Sigmoid colon (tissue), 7 donors: ENCODE results near the gene GRB2. TPM values are rescaled to one million over a fixed set of nuclear protein-coding genes. Genes with fewer than 3 reads are reported as not detected.
A peak's percentile ranks its signal among the peaks of the same experiment; 100 is the strongest.

Experiments
- DNase-seq: peaks from one replicate; pipeline ENCODE4 v3.0.0-alpha.2; 2019
- H3K27ac ChIP-seq, 4 donors: fragments of 200-600 bp; sonication (generic); one replicate each; pipeline ENCODE4 v1.5.1; 2016 to 2019; ENCODE audit warnings: mild to moderate bottlenecking in 1 of 4
- H3K27me3 ChIP-seq, 3 donors: fragments of 200-600 bp; sonication (generic); one replicate each; pipeline ENCODE4 v1.5.1; 2019; ENCODE audit warnings: mild to moderate bottlenecking in 1 of 3
- H3K36me3 ChIP-seq, 4 donors: fragments of 200-600 bp; sonication (generic); one replicate each; pipeline ENCODE4 v1.5.1; 2016 to 2019
- H3K4me1 ChIP-seq, 4 donors: fragments of 200-600 bp; sonication (generic); one replicate each; pipeline ENCODE4 v1.5.1; 2017 to 2019
- H3K4me3 ChIP-seq, 4 donors: fragments of 200-600 bp; sonication (generic); one replicate each; pipeline ENCODE4 v1.5.1; 2017 to 2019; ENCODE audit warnings: mild to moderate bottlenecking in 2 of 4, moderate library complexity in 1 of 4
- H3K9me3 ChIP-seq, 4 donors: fragments of 200-600 bp in 3 of 4; sonication (generic) in 3 of 4; one replicate each; pipeline versions ENCODE4 v1.5.1 to v1.6.1; 2013 to 2019
- EP300 ChIP-seq, 4 donors: sonication (generic); formaldehyde crosslinking; IDR thresholded peaks; one replicate each; pipeline ENCODE4 v1.6.1; 2017; ENCODE audit warnings: antibody characterized with exemption in 4 of 4
- POLR2A ChIP-seq, 2 donors: fragments of 450-650 bp; IDR thresholded peaks; one replicate each; pipeline ENCODE4 v1.6.1; 2016; ENCODE audit warnings: antibody characterized with exemption in 2 of 2, mild to moderate bottlenecking in 2 of 2, moderate library complexity in 2 of 2
- POLR2AphosphoS5 ChIP-seq, 4 donors: sonication (generic); formaldehyde crosslinking; IDR thresholded peaks; one replicate each; pipeline ENCODE4 v1.6.1; 2017; ENCODE audit warnings: antibody characterized with exemption in 4 of 4
- WGBS, 2 donors: extraction: QIAGEN DNeasy Blood & Tissue Kit; methylation state at CpG; one replicate each; pipeline ENCODE4 v1.1.7; 2013; 5-methylcytosine and 5-hydroxymethylcytosine counted together
- intact Hi-C: fragments of 100-400 bp; cut with DNase I; formaldehyde crosslinking; loops from one replicate; pipeline ENCODE4 v1.15.1; 2023
- polyA plus RNA-seq, 3 donors: library from polyadenylated mRNA; stranded (reverse); fragments of 200-250 nt; gene quantifications; one replicate each; pipeline ENCODE4 v1.2.3, GENCODE V29; 2013
- total RNA-seq, 4 donors: library from RNA; depleted of rRNA; stranded (reverse); fragments of >200 nt; gene quantifications; one replicate each; pipeline ENCODE4 v1.1.0, GENCODE V29; 2016
- TF ChIP-seq, protein P1 (sequence below), 4 experiments: fragments of 450-650 bp in 3 of 4; fragments of 200-600 bp in 1 of 4; IDR thresholded peaks; one replicate each; pipeline ENCODE4 v1.5.1; 2016 to 2019; ENCODE audit warnings: antibody characterized with exemption in 4 of 4, mild to moderate bottlenecking in 3 of 4, moderate library complexity in 2 of 4
- donor health status: healthy with polysubstance abuse.
- donor health status: Bipolar disorder and iron deficiency.
- donor health status: healthy.

The GRB2 gene
- total and polyA plus RNA-seq, 7 donors = 56.5 to 103 (median 81.3) TPM

DNA sequence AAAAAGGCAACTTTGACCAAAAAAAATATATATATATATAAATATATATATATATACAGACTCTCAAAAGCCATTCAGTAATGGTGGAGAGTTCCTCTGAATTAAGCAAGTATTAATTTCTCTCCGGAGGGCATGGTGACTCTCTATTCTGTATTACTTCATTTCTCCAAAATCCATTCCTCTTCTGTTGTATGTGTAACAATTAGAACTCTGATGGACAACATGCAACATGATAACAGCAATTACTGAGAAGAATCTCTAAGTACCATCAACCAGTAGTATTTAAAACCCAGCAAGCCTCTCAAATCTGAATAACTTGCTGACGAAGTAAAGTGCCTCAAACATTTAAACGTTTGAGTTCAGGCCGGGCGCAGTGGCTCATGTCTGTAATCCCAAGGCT, 2.3 kb downstream of the GRB2 start:
- H3K9me3 ChIP-seq = no peaks in the 10 kb centered on the region
- peaks cover 0 to 49% (median 24%) of the 10 kb centered on the region in 4 donors for H3K4me1 ChIP-seq
- H3K36me3 ChIP-seq = no peaks in the 10 kb centered on the region
- no peak for DNase-seq
- intact Hi-C loops = no loop called here
- H3K27me3 ChIP-seq = no peaks in the 10 kb centered on the region
- H3K27ac ChIP-seq = peak overlapping the region in 3 of 4 donors; percentile 97
- TF ChIP-seq POLR2A (IDR thresholded peaks at IDR 0.05) = no peak
- TF ChIP-seq, protein P1, sequence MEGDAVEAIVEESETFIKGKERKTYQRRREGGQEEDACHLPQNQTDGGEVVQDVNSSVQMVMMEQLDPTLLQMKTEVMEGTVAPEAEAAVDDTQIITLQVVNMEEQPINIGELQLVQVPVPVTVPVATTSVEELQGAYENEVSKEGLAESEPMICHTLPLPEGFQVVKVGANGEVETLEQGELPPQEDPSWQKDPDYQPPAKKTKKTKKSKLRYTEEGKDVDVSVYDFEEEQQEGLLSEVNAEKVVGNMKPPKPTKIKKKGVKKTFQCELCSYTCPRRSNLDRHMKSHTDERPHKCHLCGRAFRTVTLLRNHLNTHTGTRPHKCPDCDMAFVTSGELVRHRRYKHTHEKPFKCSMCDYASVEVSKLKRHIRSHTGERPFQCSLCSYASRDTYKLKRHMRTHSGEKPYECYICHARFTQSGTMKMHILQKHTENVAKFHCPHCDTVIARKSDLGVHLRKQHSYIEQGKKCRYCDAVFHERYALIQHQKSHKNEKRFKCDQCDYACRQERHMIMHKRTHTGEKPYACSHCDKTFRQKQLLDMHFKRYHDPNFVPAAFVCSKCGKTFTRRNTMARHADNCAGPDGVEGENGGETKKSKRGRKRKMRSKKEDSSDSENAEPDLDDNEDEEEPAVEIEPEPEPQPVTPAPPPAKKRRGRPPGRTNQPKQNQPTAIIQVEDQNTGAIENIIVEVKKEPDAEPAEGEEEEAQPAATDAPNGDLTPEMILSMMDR (IDR thresholded peaks at IDR 0.05) = no peak
- no peak for TF ChIP-seq POLR2AphosphoS5 (IDR thresholded peaks at IDR 0.05)
- no peak for TF ChIP-seq EP300 (IDR thresholded peaks at IDR 0.05)
- peak overlapping the region in 1 of 4 donors; percentile 95 for H3K4me3 ChIP-seq
- WGBS, 2 donors = 67 to 69% methylated on average over 5 of the region's 5 CpGs

DNA sequence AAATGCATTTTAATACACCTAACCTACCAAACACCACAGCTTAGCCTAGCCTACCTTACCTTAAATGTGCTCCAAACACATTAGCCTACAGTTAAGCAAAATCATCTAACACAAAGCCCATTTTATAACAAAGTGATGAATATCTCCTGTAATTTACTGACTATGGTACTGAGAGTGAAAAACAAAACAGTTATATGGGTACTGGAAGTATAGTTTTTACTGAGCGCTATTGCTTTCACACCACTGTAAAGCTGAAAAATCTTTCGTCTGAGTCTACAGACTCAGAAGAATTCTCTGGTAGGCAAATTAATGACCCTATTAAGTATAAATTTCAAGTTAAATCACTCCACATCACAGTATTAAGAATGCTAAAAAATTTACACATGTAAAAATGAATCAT, 3.5 kb downstream of the GRB2 start:
- H3K27ac ChIP-seq = no peak overlapping the region
- no peak overlapping the region for H3K4me3 ChIP-seq
- WGBS, 2 donors = 75 to 88% methylated on average over 2 of the region's 2 CpGs
- peaks cover 0 to 49% (median 24%) of the 10 kb centered on the region in 4 donors for H3K4me1 ChIP-seq
- no peak for TF ChIP-seq POLR2A (IDR thresholded peaks at IDR 0.05)
- DNase-seq = no peak
- intact Hi-C loops = no loop called here
- H3K9me3 ChIP-seq = no peaks in the 10 kb centered on the region
- no peaks in the 10 kb centered on the region for H3K27me3 ChIP-seq
- no peaks in the 10 kb centered on the region for H3K36me3 ChIP-seq

DNA sequence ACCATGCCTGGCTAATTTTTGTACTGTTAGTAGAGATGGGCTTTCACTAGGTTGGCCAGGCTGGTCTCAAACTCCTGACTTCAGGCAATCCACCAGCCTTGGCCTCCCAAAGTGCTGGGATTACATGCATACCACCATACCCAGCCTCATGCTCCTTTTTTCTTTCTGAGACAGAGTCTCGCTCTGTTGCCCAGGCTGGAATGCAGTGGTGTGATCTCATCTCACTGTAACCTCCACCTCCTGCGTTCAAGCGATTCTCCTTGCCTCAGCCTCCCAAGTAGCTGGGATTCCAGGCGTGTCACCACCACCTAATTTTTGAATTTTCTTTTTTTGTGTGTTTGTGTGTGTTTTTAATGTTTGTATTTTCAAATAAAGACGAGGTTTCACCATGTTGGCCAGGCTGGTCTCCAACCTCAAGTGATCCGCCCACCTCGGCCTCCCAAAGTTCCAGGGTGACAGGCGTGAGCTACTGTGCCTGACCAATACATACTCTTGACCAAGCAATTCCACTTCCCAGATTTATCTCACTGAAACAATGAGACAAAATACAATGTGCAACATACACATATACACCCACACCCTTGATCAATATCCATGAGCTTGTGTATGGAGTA, 5.0 kb downstream of the GRB2 start:
- WGBS, 2 donors = 91 to 95% methylated on average over 8 of the region's 8 CpGs
- TF ChIP-seq POLR2A (IDR thresholded peaks at IDR 0.05) (no peak), EP300 (IDR thresholded peaks at IDR 0.05) (no peak), POLR2AphosphoS5 (IDR thresholded peaks at IDR 0.05) (no peak)
- TF ChIP-seq, protein P1 (IDR thresholded peaks at IDR 0.05) = no peak
- no peaks in the 10 kb centered on the region for H3K27me3 ChIP-seq
- no peak overlapping the region for H3K4me3 ChIP-seq
- no peaks in the 10 kb centered on the region for H3K36me3 ChIP-seq
- intact Hi-C loops = no loop called here
- H3K27ac ChIP-seq = no peak overlapping the region
- no peak for DNase-seq
- H3K9me3 ChIP-seq = no peaks in the 10 kb centered on the region
- peaks cover 0 to 43% (median 22%) of the 10 kb centered on the region in 4 donors for H3K4me1 ChIP-seq

DNA sequence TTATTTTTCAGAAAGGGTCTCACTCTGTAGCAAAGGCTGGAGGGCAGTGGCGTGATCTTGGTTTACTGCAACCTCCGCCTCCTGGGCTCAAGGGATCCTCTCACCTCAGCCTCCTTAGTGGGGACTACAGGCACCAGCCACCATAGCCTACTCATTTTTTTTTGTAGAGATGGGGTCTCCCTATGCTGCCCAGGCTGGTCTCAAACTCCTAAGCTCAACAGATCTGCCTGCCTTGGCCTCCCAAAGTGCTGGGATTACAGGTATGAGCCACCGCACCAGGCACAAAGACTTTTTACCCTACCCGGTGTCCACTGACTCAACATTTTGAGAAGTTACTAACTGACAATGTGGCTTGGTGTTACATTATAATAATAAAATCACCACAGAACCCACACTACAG, 7.2 kb downstream of the GRB2 start:
- H3K27me3 ChIP-seq = no peaks in the 10 kb centered on the region
- DNase-seq = no peak
- intact Hi-C loops = loop anchor here (5.0 kb wide), 1 partner anchor 36 kb away; no protein-coding TSS in a partner anchor
- TF ChIP-seq POLR2AphosphoS5 (IDR thresholded peaks at IDR 0.05) (no peak), POLR2A (IDR thresholded peaks at IDR 0.05) (no peak), EP300 (IDR thresholded peaks at IDR 0.05) (no peak)
- TF ChIP-seq, protein P1 (IDR thresholded peaks at IDR 0.05) = no peak
- H3K36me3 ChIP-seq = no peaks in the 10 kb centered on the region
- no peak overlapping the region for H3K4me3 ChIP-seq
- no peaks in the 10 kb centered on the region for H3K9me3 ChIP-seq
- WGBS, 2 donors = 92 to 96% methylated on average over 4 of the region's 4 CpGs
- no peak overlapping the region for H3K27ac ChIP-seq
- peaks cover 0 to 44% (median 27%) of the 10 kb centered on the region in 4 donors for H3K4me1 ChIP-seq

DNA sequence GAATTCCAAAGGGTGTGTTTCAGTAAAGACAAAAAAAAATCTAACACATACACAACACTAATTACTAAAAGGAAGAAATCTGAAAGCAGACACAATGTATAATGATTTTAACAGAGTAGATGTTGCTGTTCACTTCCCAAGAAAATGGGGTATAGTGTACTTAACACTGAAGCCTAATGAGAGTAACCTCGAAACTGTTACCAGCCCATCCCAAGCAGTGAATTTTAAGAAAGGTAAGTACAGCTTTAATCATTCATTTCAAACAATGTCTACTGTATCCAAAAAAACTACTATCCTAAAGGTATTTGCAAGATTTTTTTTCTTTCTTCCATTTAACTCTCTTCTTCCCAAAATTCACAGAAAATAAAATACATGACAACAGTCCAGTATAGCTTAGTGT, 8.3 kb downstream of the GRB2 start:
- no peak overlapping the region for H3K27ac ChIP-seq
- no peaks in the 10 kb centered on the region for H3K27me3 ChIP-seq
- H3K4me3 ChIP-seq = no peak overlapping the region
- H3K9me3 ChIP-seq = no peaks in the 10 kb centered on the region
- peaks cover 0 to 45% (median 30%) of the 10 kb centered on the region in 4 donors for H3K4me1 ChIP-seq
- intact Hi-C loops = loop anchor here (5.0 kb wide), 1 partner anchor 35 kb away; no protein-coding TSS in a partner anchor
- no peak for DNase-seq
- WGBS, 2 donors = 76 to 78% methylated on average over 1 of the region's 1 CpG
- TF ChIP-seq, protein P1 (IDR thresholded peaks at IDR 0.05) = no peak
- TF ChIP-seq EP300 (IDR thresholded peaks at IDR 0.05) (no peak), POLR2A (IDR thresholded peaks at IDR 0.05) (no peak), POLR2AphosphoS5 (IDR thresholded peaks at IDR 0.05) (no peak)
- H3K36me3 ChIP-seq = no peaks in the 10 kb centered on the region
